ENCODE data around the gene OSBPL5.
A peak's percentile ranks its signal among the peaks of the same experiment; 100 is the strongest.
"Not testable (repeated sequence)": the region's sequence is repeated elsewhere in the genome, so short reads cannot be mapped to it uniquely, and the experiment has no call there.

The OSBPL5 gene

GRCh38 chr11:3123761-3124733 is 41.1 kb downstream of the OSBPL5 start:
- peak; percentile 96 for DNase-seq (ENCODE audit: low read depth, low spot score)

- DNase-seq (ENCODE audit: low read depth, low spot score): peak; percentile 73
These were observed 41.8 kb downstream of the OSBPL5 start for GRCh38 chr11:3123305-3123704.

- DNase-seq (ENCODE audit: low read depth, low spot score): no peak
These were observed 42.3 kb downstream of the OSBPL5 start for GRCh38 chr11:3122775-3123201.

GRCh38 chr11:3121931-3122774 is 43.0 kb downstream of the OSBPL5 start:
- DNase-seq (ENCODE audit: low read depth, low spot score): no peak

GRCh38 chr11:3121416-3121815 is 43.7 kb downstream of the OSBPL5 start:
- DNase-seq (ENCODE audit: low read depth, low spot score): no peak

- no peak for DNase-seq (ENCODE audit: low read depth, low spot score)
These were observed 44.9 kb downstream of the OSBPL5 start for GRCh38 chr11:3120071-3120792.

- no peak for DNase-seq (ENCODE audit: low read depth, low spot score)
These were observed 45.8 kb downstream of the OSBPL5 start for GRCh38 chr11:3119141-3119821.

- DNase-seq (ENCODE audit: low read depth, low spot score): no peak
These were observed 49.8 kb downstream of the OSBPL5 start for GRCh38 chr11:3115321-3115720.

GRCh38 chr11:3113661-3114060 is 51.4 kb downstream of the OSBPL5 start:
- not testable (repeated sequence) for DNase-seq (ENCODE audit: low read depth, low spot score)

GRCh38 chr11:3111919-3112690 is 53.0 kb downstream of the OSBPL5 start:
- DNase-seq (ENCODE audit: low read depth, low spot score): no peak

- DNase-seq (ENCODE audit: low read depth, low spot score): no peak
These were observed 53.6 kb downstream of the OSBPL5 start for GRCh38 chr11:3111466-3111865.

- DNase-seq (ENCODE audit: low read depth, low spot score): peak; percentile 41
These were observed 55.0 kb downstream of the OSBPL5 start for GRCh38 chr11:3109921-3110706.

GRCh38 chr11:3109434-3109833 is 55.7 kb downstream of the OSBPL5 start:
- DNase-seq (ENCODE audit: low read depth, low spot score): no peak

- no peak for DNase-seq (ENCODE audit: low read depth, low spot score)
These were observed 56.9 kb downstream of the OSBPL5 start for GRCh38 chr11:3108183-3108721.

- DNase-seq (ENCODE audit: low read depth, low spot score): no peak
These were observed 57.4 kb downstream of the OSBPL5 start for GRCh38 chr11:3107608-3108182.

- DNase-seq (ENCODE audit: low read depth, low spot score): no peak
These were observed 58.2 kb downstream of the OSBPL5 start for GRCh38 chr11:3106736-3107524.

GRCh38 chr11:3105791-3106735 is 59.0 kb downstream of the OSBPL5 start:
- no peak for DNase-seq (ENCODE audit: low read depth, low spot score)

Measured in astrocyte of the hippocampus (primary cell).